ENCODE measurements around the gene MYO10. TPM values are rescaled to one million over a fixed set of nuclear protein-coding genes. Genes with fewer than 3 reads are reported as not detected.
"Not testable (repeated sequence)": the region's sequence is repeated elsewhere in the genome, so short reads cannot be mapped to it uniquely, and the experiment has no call there.

The MYO10 gene
- total RNA-seq, 1 donor from 2014 or later: 7.1 TPM

GRCh38 chr5:16654647-16655334, 281.3 kb downstream of the MYO10 start:
- DNase-seq (ENCODE audit: low spot score) (no peak), ATAC-seq (no peak)

GRCh38 chr5:16648739-16649138, 287.3 kb downstream of the MYO10 start:
- ATAC-seq; DNase-seq (ENCODE audit: low spot score): not testable (repeated sequence)

- no peak for ATAC-seq
- DNase-seq (ENCODE audit: low spot score): no peak
These were observed 291.7 kb downstream of the MYO10 start for GRCh38 chr5:16644301-16644889.

GRCh38 chr5:16642867-16643266, 293.2 kb downstream of the MYO10 start:
- no peak for ATAC-seq
- DNase-seq (ENCODE audit: low spot score): no peak

GRCh38 chr5:16639206-16639605, 296.9 kb downstream of the MYO10 start:
- DNase-seq (ENCODE audit: low spot score): no peak
- ATAC-seq: no peak

GRCh38 chr5:16628376-16628775, 307.7 kb downstream of the MYO10 start:
- no peak for ATAC-seq

GRCh38 chr5:16626696-16627264, 309.3 kb downstream of the MYO10 start:
- ATAC-seq (no peak), DNase-seq (ENCODE audit: low spot score) (no peak)

More at GRCh38 chr5:16628376-16628775, 307.7 kb downstream of the MYO10 start:
- DNase-seq (ENCODE audit: low spot score): no peak

- ATAC-seq (no peak), DNase-seq (ENCODE audit: low spot score) (no peak)
These were observed 311.0 kb downstream of the MYO10 start for GRCh38 chr5:16625096-16625495.

GRCh38 chr5:16619136-16619535, 317.0 kb downstream of the MYO10 start:
- ATAC-seq: no peak
- no peak for DNase-seq (ENCODE audit: low spot score)

GRCh38 chr5:16618138-16618897, 317.8 kb downstream of the MYO10 start:
- ATAC-seq: no peak
- no peak for DNase-seq (ENCODE audit: low spot score)

GRCh38 chr5:16617274-16617968, 318.7 kb downstream of the MYO10 start:
- ATAC-seq: no peak
- DNase-seq (ENCODE audit: low spot score): no peak

- peak; percentile 82 for ATAC-seq
- DNase-seq (ENCODE audit: low spot score): peak; percentile 59
These were observed 319.4 kb downstream of the MYO10 start, which contains the start of gene RETREG1 for GRCh38 chr5:16616536-16617273. TSS of gene RETREG1 (minus strand) at chr5:16616997. CDS start at chr5:16616971, 26 bp downstream.

GRCh38 chr5:16615741-16616535, 320.1 kb downstream of the MYO10 start:
- no peak for DNase-seq (ENCODE audit: low spot score)
- ATAC-seq: peak; percentile 60

- DNase-seq (ENCODE audit: low spot score) (no peak), ATAC-seq (no peak)
These were observed 324.1 kb downstream of the MYO10 start for GRCh38 chr5:16612007-16612406.
